ENCODE results near the gene MALRD1. TPM values are rescaled to one million over a fixed set of nuclear protein-coding genes. Genes with fewer than 3 reads are reported as not detected.

The MALRD1 gene
- total and polyA plus RNA-seq, 2 of the 8 experiments (the other 6 are each of a cell fraction or from before 2014, with no cell fraction given), result 0.32 to 0.35 TPM

GRCh38 chr10:19756919-19757318 is 708.3 kb downstream of the MALRD1 start:
- no peaks in the 10 kb centered on the region for H3K79me1 ChIP-seq (ENCODE audit: low read depth, low read length)
- no peak overlapping the region; the same call in 1 of the 2 replicates for H2AFZ ChIP-seq (ENCODE audit: low read length)
- DNase-seq (ENCODE audit: low read depth in 1 of 2, low spot score in 2 of 2), result no peak
- H3K27ac ChIP-seq (ENCODE audit: low read depth, low read length), result no peak overlapping the region
- no peak overlapping the region for H4K8ac ChIP-seq (ENCODE audit: extremely low read depth, insufficient read depth, low read length)
- FAIRE-seq, result no peak
- H2BK5ac ChIP-seq (ENCODE audit: low read depth, low read length), result no peak overlapping the region
- no peaks in the 10 kb centered on the region for H3K79me2 ChIP-seq (ENCODE audit: control insufficient read depth in 1 of 2, insufficient read depth in 2 of 2, low read length in 2 of 2)
- H3K4me2 ChIP-seq (ENCODE audit: insufficient read depth in 1 of 2, low read depth in 2 of 2, low read length in 2 of 2), result no peak overlapping the region
- no peak overlapping the region for H3K23ac ChIP-seq (ENCODE audit: insufficient read length)
- H3K36me3 ChIP-seq (ENCODE audit: control insufficient read depth in 2 of 4, insufficient read depth in 4 of 4, low read length in 3 of 4), result no peaks in the 10 kb centered on the region
- no peak overlapping the region for H3K4ac ChIP-seq (replicated peaks; ENCODE audit: insufficient read length, low read depth, low read length)
- no peaks in the 10 kb centered on the region for H4K20me1 ChIP-seq (replicated peaks in 1 of 2; ENCODE audit: control insufficient read depth in 1 of 2, insufficient read depth in 2 of 2, low read length in 2 of 2)
- WGBS, 2 experiments (ENCODE audit: extremely low coverage in 1 of 2, insufficient coverage in 1 of 2, insufficient read length in 1 of 2, insufficient replicate concordance in 2 of 2, low coverage in 1 of 2, low lambda C conversion rate in 2 of 2, missing lambda C conversion rate in 1 of 2), result 76% methylated on average over 3 of the region's 3 CpGs; no CpG with 5 or more reads in 1 of the 2 experiments
- H2BK20ac ChIP-seq (ENCODE audit: low read length), result no peak overlapping the region
- no peak overlapping the region for H2AK5ac ChIP-seq (ENCODE audit: low read depth, low read length)
- H3K9ac ChIP-seq (replicated peaks in 1 of 4; ENCODE audit: extremely low read depth in 1 of 4, low read depth in 3 of 4, low read length in 3 of 4), result no peak overlapping the region
- no peak overlapping the region for H3K4me3 ChIP-seq (ENCODE audit: extremely low read depth in 1 of 4, insufficient read depth in 2 of 4, low read depth in 3 of 4, low read length in 4 of 4)
- H3K23me2 ChIP-seq (ENCODE audit: low read depth, low read length), result no peaks in the 10 kb centered on the region
- no peaks in the 10 kb centered on the region for H3K4me1 ChIP-seq (replicated peaks in 1 of 4; ENCODE audit: control insufficient read depth in 3 of 4, insufficient read depth in 4 of 4, low read length in 3 of 4)
- H4K91ac ChIP-seq (replicated peaks; ENCODE audit: insufficient read length, low read length), result no peak overlapping the region
- no peak overlapping the region for H4K5ac ChIP-seq (ENCODE audit: insufficient read length, low read depth, low read length)
- H3K56ac ChIP-seq (replicated peaks; ENCODE audit: insufficient read length, low read depth, low read length), result no peak overlapping the region
- CTCF ChIA-PET (ENCODE audit: partially characterized antibody), result no interaction called here
- H3K27me3 ChIP-seq (replicated peaks in 1 of 4; ENCODE audit: control insufficient read depth in 3 of 4, extremely low read depth in 1 of 4, insufficient read depth in 3 of 4, low read length in 3 of 4), result no peaks in the 10 kb centered on the region
- no peak overlapping the region for H3K14ac ChIP-seq (ENCODE audit: insufficient read length)
- no peak overlapping the region for H2BK120ac ChIP-seq (replicated peaks; ENCODE audit: low read depth, low read length)
- no peak overlapping the region for H2BK15ac ChIP-seq (ENCODE audit: low read length)
- no peak overlapping the region for H3K18ac ChIP-seq (ENCODE audit: extremely low read depth, low read length)
- no peaks in the 10 kb centered on the region for H3K9me3 ChIP-seq (ENCODE audit: insufficient read depth in 2 of 2, low read depth in 1 of 2, low read length in 1 of 2)
- POLR2A ChIA-PET (ENCODE audit: partially characterized antibody), result no interaction called here
- H2BK12ac ChIP-seq (ENCODE audit: low read depth, low read length), result no peak overlapping the region
- no peak for TF ChIP-seq GTF2F1 (IDR thresholded peaks at IDR 0.05; ENCODE audit: borderline replicate concordance, low read depth, low read length)
- TF ChIP-seq EP300 (IDR thresholded peaks at IDR 0.05; ENCODE audit: borderline replicate concordance in 1 of 2, low read depth in 2 of 2, low read length in 2 of 2), result no peak
- TF ChIP-seq TEAD4 (IDR thresholded peaks at IDR 0.05; ENCODE audit: low read depth, low read length), result no peak
- no peak for TF ChIP-seq JUND (IDR thresholded peaks at IDR 0.05; ENCODE audit: low read length)
- TF ChIP-seq RAD21 (IDR thresholded peaks at IDR 0.05 in 1 of 2, conservative IDR thresholded peaks at IDR 0.05 in 1 of 2; ENCODE audit: low read depth in 2 of 2, low read length in 2 of 2), result no peak
- TF ChIP-seq SAP30 (IDR thresholded peaks at IDR 0.05; ENCODE audit: insufficient read depth, insufficient replicate concordance, low read length), result no peak
- TF ChIP-seq NRF1 (IDR thresholded peaks at IDR 0.05; ENCODE audit: low read depth, low read length), result no peak
- no peak for TF ChIP-seq RNF2 (IDR thresholded peaks at IDR 0.05; ENCODE audit: borderline replicate concordance, low read depth, low read length, missing control alignments, poor library complexity, severe bottlenecking)
